Midbrain (tissue), 1 donor: ENCODE results near the gene TMEM59L.

Source experiments
- DNase-seq: peaks from one replicate; lab custom pipeline; 2025; lab: John Stamatoyannopoulos, UW

TMEM59L gene

GRCh38 chr19:18637673-18638630 lies 25.3 kb downstream of the TMEM59L start:
- no peak for DNase-seq

DNA sequence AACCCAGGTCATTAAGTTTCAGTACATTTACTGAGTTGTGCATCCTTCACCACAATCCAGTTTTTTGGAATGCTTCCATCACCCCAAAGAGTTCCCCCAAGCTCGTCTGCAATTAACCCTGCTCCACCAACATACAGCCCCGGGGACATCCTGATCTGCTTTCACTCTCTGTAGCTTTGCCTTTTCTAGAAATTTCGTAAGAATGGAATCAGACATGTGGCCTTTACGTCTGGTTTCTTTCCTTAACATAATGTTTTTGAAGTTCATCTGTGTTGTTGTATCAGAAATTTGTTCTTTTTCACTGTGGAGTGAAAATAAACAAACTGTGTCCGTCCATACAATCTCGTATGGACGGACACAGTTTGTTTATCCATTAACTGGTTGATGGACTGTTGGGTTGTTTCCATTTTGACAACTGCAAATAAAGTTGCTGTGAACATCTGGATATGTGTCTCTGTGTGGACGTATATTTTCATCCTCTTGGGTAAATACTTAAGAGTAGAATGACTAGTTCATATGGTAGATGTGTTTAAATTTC lies 27.1 kb downstream of the TMEM59L start:
- no peak for DNase-seq

DNA sequence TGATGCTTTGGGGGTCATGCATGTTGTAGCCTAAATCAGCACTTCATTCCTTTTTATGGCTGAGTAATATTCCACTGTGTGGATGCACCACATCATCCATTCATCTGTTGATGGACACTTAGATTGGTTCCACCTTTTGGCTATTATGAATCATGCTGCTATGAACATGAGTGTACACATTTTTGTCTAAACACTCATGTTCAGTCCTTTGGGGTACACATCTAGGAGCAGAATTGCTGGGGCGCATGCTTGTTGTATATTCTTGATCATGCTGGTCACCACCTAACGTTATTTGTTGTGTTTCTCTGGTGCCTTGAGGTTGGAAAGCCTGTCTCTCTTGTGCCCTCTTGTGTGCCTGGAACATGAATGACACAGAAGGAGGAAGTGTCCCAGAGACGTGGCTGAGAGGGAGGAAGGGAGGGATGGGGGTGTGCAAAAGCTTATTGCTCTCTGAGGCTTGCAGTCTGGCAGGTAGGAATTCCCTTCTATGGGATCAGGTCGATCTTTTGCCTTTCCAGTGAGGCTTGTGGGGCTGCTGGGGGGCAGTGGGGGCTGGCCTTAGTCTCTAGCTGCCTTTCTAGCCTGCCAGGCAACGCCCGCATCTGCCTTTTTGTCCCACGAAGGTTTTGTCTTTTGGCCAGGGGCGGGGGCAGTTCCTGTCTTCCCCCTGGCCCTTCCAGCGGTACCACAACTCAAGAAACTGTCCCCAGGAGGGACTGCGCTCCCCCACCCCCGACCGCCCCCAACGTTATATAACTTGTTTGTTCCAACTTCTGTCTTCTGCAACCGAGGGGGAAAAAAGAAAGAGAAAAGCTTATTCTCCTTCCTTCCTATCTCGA lies 31.7 kb downstream of the TMEM59L start:
- DNase-seq, result peak; percentile 68

- DNase-seq, result peak; percentile 72
Measured at GRCh38 chr19:18645035-18645511, 32.4 kb downstream of the TMEM59L start.

GRCh38 chr19:18646535-18647370 lies 34.1 kb downstream of the TMEM59L start:
- no peak for DNase-seq

DNA sequence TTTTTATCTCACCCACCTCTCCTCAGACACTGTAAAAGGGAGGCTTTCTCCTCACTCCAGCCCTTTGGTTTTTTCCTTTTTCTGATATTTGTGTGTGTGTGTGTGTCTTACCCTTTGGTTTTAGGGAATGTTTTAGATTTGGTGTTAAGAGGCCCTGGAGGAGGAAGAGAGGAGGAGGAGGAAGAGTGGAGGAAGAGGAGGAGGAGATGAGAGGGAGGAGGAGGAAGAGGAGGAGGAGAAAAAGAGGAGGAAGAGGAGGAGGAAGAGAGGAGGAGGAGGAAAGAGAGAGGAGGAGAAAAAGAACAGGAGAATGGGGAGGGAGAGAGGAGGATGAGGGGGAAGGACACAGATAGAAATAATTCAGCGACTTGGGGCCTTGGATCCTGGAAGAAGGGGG lies 34.7 kb downstream of the TMEM59L start:
- DNase-seq, result no peak

DNA sequence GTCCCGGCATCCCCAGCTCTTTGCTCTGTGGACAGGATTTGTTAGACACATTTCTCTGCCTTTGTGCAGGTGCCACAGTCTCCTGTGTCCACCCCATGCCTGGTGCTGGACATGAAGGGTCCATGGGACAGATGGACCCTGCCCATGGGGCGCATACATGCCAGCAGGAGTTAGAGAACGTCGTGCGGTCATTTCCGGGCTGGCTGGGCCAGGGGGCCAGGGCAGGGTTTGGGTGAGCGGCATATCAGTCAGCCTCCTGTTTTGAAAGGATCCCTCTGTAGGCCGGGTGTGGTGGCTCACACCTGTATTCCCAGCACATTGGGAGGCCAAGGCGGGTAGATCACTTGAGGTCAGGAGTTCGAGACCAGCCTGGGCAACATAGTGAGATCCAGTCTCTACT lies 35.1 kb downstream of the TMEM59L start:
- no peak for DNase-seq

DNA sequence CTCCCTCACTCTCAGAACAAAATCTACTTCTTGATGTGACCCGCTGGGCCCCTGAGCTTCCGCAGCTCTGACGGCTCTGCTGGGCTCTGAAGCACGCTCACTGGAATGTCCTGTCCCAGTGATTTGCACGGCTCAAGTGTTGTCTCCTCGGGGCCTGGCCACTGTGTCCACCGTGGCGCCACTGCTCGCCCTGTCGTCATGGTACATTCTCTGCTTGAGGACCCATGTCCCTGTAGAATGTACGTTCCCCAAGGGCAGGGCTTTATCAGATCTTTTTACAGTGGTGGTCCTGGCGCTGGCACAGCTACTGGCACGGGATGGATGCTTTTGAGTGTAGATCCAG lies 36.3 kb downstream of the TMEM59L start:
- DNase-seq, result no peak

DNA sequence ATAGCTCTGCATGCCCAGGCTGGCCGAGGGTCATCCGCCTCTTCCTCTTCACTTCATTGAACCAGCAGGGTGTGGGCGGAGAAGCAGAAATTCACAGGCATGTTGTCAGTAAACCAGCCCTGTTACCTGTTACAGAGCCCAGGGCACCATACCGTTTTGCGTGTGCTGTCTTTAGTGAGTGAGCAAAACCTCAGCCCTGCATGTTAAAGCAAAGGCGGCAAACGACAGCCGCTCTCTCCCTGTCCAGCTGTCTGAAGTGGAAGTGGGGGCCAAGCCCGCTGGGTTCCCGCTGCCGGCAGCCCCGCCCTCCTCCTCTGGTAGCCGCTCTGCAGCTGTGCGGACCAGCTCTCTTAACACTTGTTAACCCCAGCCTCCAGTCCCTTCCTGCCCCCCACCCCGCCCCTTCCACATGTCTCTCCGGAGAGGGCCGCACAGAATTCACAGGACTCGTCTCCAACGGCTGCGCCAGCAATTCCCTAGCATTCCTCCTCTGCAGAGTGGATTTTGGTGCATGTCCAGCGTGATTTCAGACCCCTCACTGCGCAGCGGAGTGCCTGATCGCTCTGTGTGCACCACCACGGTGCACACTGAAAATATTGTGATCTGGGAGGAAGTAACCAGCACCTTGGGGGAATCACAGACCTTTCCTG lies 36.8 kb downstream of the TMEM59L start:
- DNase-seq, result peak; percentile 17

- DNase-seq, result no peak
Measured at GRCh38 chr19:18650021-18650390, 37.3 kb downstream of the TMEM59L start.

DNA sequence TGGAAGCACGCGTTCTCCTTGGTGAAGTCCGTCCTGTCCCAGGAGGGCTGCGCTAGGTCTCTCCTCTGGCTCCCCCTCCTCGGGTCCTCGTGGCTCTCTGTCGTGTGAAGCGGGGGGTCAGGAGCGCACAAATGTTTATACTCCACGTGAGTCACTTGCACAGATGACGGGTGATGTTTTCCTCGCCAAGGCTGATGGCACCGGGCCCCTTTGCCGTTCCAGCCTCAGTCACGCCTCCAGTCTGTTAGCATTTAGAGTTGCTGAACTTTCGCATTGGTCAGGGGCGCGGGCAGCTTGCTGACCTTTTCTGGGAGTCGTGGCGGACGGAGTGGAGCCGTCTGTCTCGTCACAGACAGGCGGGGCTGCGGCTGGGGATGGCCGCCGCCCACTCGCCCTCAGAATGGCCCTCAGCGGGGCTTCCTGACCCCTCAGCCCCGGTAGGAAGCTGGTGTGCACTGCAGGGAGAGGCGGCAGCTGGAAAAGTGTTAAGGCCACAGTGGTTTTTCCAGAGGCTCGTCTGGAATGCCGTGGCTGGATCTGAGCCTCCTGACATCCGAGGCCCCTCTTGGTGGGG lies 37.9 kb downstream of the TMEM59L start:
- no peak for DNase-seq

DNA sequence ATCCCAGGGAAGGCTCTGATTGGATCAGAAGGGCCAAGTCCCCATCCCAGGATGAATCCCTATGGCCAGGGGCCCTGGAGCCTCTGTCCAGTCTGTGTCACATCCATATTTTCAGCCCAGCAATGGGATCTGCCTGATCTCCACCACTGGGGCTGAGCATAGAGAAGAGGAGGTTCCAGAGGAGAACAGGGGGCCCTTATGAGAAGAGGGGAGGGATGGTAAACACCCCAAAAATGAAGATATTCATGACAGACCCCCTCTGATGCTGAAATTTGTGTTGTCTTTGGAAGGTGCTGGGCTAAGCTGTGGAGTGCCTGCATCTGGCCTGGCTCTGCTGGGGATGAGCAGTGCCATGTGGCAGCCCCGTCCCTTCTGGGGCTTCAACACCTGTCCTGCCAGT lies 38.6 kb downstream of the TMEM59L start:
- no peak for DNase-seq

DNA sequence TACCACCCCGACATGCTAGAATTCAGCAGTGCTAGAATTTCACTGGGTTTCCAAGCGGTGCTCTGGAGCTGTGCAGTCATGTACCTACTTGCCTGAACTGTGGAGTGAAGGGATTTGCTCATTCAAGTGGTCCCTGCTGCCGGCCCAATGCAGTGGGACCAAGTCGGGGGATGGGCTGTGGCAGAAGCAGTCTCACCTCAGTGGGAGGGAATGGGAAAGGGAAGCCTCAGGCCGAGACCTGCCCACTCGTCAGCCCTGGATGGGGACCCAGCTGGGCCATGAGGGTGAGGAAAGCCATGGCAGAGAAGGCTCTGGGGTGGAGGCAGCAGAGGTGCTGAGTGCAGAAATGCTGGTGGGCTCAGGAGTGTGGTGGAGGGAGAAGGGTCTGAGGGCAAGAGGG lies 39.1 kb downstream of the TMEM59L start:
- no peak for DNase-seq

DNA sequence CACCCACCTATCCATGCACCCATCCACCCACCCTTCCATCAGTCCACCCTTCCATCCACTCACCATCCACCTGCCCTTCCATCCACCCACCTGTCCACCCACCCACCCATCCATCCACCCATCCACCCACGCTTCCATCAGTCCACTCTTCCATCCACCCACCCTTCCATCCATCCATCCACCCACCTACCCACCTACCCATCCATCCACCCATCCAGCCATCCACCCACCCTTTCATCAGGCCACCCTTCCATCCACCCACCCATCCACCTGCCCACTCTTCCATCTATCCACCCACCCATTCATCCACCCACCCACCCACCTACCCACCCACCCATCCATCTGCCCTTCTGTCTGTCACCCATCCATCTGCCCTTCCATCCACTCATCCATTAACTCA lies 41.2 kb downstream of the TMEM59L start:
- no peak for DNase-seq

GRCh38 chr19:18654469-18654868 lies 41.8 kb downstream of the TMEM59L start:
- DNase-seq, result no peak

DNA sequence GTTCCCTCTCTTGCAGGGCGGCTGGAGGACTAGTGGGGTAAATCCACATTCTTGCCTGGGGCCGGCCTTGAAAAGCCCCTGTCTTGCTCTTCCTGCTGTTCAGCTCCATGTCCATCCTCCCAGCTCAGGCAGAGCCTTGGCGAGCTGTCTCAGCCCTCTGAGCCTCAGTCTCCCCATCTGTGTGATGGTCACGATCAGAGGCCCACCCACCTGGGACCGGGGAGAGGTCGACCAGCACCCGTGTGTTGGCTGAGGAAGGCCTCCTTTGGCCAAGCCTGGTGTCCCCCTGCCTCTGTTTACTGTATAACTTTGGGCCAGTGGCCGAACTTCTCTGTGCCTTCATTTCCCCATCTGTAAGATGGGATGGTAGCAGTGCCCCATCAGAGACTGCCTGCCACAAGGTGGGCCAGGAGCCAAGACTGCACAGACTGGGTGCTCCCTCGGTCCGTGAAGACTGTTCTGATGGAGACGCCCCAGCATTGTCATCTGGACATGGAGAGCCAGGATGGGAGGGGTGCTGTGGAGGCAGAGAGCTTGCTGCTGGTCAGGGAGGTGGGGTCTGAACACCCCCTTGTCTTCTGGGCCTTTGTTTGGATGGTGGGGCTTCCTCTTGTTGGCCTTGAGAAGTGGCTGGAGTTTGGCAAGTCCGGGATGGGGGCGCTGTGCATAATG lies 42.6 kb downstream of the TMEM59L start:
- no peak for DNase-seq

- no peak for DNase-seq
Measured at GRCh38 chr19:18656337-18657086, 43.8 kb downstream of the TMEM59L start.

GRCh38 chr19:18657590-18658365 lies 45.1 kb downstream of the TMEM59L start:
- DNase-seq, result no peak

DNA sequence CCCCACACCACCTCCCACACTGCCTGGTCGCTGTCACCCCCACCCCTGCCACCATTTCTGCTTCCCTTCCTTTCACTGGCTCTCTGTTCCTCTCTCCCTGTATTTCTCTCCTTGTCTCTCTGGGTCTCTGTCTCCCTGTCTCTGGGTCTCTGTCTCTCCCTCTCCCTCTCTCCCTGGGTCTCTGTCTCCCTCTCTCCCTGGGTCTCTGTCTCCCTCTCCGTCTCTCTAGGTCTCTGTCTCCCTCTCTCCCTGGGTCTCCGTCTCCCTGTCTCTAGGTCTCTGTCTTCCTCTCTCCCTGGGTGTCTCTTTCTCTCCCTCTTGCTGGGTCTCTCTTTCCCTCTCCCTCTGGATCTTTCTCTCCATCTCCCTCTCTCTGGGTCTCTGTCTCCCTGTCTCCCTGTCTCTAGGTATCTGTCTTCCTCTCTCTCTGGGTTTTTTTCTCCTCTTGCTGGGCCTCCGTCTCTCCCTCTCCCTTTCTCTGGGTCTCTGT lies 45.7 kb downstream of the TMEM59L start:
- DNase-seq, result no peak
